ENCODE data around the gene XIRP2. TPM values are rescaled to one million over a fixed set of nuclear protein-coding genes. Genes with fewer than 3 reads are reported as not detected.

XIRP2 gene
- total RNA-seq, 1 donor from 2014 or later: 0.29 TPM

DNA sequence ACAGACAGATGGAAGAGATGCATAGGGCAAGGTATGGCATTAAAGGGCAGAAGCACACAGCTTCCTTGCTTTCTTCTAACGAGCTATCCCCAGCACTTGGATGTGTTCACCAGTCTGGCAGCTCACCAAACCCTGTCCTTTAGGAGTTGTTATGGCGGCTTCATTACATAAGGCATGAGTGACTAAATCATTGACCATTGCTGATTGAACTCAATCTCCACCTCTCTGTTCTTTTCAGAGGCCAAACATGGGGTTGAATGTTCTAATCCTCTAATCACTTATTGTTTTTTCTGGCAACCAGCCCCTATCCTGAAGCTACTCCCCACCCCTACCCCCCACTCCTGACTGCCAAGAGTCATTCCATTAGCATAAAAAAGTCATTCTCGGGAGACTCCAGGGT, 301.8 kb downstream of the XIRP2 start:
- TF ChIP-seq, protein P1, sequence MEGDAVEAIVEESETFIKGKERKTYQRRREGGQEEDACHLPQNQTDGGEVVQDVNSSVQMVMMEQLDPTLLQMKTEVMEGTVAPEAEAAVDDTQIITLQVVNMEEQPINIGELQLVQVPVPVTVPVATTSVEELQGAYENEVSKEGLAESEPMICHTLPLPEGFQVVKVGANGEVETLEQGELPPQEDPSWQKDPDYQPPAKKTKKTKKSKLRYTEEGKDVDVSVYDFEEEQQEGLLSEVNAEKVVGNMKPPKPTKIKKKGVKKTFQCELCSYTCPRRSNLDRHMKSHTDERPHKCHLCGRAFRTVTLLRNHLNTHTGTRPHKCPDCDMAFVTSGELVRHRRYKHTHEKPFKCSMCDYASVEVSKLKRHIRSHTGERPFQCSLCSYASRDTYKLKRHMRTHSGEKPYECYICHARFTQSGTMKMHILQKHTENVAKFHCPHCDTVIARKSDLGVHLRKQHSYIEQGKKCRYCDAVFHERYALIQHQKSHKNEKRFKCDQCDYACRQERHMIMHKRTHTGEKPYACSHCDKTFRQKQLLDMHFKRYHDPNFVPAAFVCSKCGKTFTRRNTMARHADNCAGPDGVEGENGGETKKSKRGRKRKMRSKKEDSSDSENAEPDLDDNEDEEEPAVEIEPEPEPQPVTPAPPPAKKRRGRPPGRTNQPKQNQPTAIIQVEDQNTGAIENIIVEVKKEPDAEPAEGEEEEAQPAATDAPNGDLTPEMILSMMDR (IDR thresholded peaks at IDR 0.05; ENCODE audit: insufficient read depth, low read length, poor library complexity, severe bottlenecking): no peak
- Histone ChIP-seq H3K4me3 (ENCODE audit: low read depth, low read length) (no peak overlapping the region), H3K36me3 (ENCODE audit: control insufficient read depth, insufficient read depth, low read length) (no peaks in the 10 kb centered on the region), H3K27me3 (ENCODE audit: control insufficient read depth, insufficient read depth, low read length) (no peaks in the 10 kb centered on the region)
- DNase-seq (ENCODE audit: low read depth): peak; percentile 26

DNA sequence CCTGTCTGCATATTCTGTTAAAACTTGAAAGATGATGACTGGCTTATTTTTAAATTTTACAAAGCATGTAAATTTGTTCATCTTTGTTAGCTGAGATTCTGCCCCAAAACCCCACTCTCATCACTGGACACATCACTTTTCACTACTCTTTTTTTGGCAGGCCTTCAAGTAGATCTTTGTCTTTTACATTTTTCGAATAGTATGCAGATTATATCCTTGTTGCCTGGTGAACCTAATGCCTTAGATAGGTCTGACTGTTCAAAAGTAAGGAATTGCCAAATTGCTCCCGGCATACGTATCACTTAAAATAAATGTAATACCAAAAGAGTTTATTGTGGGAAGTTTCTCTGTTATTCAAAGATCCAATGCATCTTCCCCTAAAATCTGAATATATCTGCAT, 303.3 kb downstream of the XIRP2 start:
- no peaks in the 10 kb centered on the region for H3K27me3 ChIP-seq (ENCODE audit: control insufficient read depth, insufficient read depth, low read length)
- no peak overlapping the region for H3K4me3 ChIP-seq (ENCODE audit: low read depth, low read length)
- H3K36me3 ChIP-seq (ENCODE audit: control insufficient read depth, insufficient read depth, low read length): no peaks in the 10 kb centered on the region
- TF ChIP-seq, protein P1 (IDR thresholded peaks at IDR 0.05; ENCODE audit: insufficient read depth, low read length, poor library complexity, severe bottlenecking): no peak
- DNase-seq (ENCODE audit: low read depth): no peak

DNA sequence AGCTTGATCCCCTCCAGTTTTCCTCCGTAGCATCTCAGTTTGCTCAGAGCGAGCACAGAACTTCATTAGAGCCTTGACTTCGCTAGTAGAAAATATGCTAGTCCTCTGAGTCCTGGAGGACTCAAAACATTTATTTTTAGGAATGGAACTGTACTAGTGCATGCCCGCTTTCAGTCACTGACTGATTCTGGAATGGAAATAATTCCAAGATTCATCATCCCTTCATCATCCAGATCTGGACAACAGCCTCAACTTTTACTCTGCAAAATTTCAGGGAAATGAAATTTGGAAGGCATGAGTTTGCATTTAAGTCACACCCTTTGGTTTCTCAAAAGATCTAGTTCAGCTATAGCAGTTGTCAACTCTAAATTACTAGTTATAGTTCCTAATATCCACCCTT, 304.6 kb downstream of the XIRP2 start:
- no peak for DNase-seq (ENCODE audit: low read depth)
- no peak overlapping the region for H3K4me3 ChIP-seq (ENCODE audit: low read depth, low read length)
- H3K36me3 ChIP-seq (ENCODE audit: control insufficient read depth, insufficient read depth, low read length): no peaks in the 10 kb centered on the region
- H3K27me3 ChIP-seq (ENCODE audit: control insufficient read depth, insufficient read depth, low read length): no peaks in the 10 kb centered on the region
- TF ChIP-seq, protein P1 (IDR thresholded peaks at IDR 0.05; ENCODE audit: insufficient read depth, low read length, poor library complexity, severe bottlenecking): no peak

DNA sequence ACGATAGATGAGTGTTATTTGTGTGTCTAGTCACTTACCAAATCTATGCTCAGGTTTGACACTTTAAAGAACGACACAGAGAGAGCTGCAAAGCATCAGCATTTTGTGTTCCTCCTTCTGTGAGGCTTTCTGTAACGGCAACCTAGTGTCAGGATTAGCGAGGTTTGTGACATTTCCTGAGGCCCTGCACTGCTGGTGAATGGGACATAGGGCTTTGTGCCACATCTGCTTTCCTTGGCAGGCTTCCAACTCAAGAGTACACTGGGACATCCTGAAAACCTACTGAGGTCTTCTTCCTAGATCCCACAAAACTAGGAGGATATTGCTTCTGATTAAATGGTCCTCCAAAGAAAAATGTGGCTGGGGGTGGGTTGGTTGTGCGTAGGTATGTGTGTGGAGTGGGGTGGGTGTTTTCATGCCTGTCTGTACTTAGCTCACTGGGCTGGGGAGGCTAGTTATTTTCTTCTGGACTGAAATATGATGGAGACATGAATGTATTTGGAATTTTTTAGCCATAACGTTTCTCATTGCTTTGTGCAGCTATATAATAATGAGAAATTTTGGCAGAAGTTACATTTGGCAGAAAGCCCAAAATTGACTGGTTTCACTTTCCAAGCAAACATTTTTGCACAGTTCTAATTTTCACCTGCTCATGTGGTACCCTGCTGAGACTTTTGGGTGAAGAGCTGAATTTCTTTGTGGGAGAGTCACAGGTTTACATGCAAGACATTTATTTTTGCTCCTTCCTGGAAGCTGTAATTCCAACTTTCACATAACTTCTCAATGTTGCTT, 308.4 kb downstream of the XIRP2 start:
- H3K27me3 ChIP-seq (ENCODE audit: control insufficient read depth, insufficient read depth, low read length): no peaks in the 10 kb centered on the region
- no peak for DNase-seq (ENCODE audit: low read depth)
- H3K36me3 ChIP-seq (ENCODE audit: control insufficient read depth, insufficient read depth, low read length): no peaks in the 10 kb centered on the region
- no peak overlapping the region for H3K4me3 ChIP-seq (ENCODE audit: low read depth, low read length)
- TF ChIP-seq, protein P1 (IDR thresholded peaks at IDR 0.05; ENCODE audit: insufficient read depth, low read length, poor library complexity, severe bottlenecking): no peak

DNA sequence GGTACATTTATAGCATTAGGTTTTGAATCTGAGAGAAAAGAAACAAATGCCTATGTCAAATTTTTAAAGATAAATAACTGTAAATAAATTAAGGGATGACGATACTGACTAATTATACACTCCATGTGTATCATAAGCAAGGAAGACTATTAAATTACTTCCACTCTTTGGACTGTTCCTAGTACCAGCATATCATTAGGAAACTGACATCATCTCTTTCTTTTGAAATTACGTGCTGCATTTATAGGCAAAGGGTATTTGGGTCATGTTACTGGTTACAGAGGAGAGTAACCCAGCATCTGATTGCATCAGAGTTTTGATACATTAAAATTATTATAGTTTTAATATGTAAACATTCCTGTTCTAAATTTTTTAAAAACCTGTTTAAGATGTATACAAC, 309.7 kb downstream of the XIRP2 start:
- H3K4me3 ChIP-seq (ENCODE audit: low read depth, low read length): no peak overlapping the region
- TF ChIP-seq, protein P1 (IDR thresholded peaks at IDR 0.05; ENCODE audit: insufficient read depth, low read length, poor library complexity, severe bottlenecking): no peak
- no peaks in the 10 kb centered on the region for H3K36me3 ChIP-seq (ENCODE audit: control insufficient read depth, insufficient read depth, low read length)
- no peaks in the 10 kb centered on the region for H3K27me3 ChIP-seq (ENCODE audit: control insufficient read depth, insufficient read depth, low read length)
- DNase-seq (ENCODE audit: low read depth): no peak

DNA sequence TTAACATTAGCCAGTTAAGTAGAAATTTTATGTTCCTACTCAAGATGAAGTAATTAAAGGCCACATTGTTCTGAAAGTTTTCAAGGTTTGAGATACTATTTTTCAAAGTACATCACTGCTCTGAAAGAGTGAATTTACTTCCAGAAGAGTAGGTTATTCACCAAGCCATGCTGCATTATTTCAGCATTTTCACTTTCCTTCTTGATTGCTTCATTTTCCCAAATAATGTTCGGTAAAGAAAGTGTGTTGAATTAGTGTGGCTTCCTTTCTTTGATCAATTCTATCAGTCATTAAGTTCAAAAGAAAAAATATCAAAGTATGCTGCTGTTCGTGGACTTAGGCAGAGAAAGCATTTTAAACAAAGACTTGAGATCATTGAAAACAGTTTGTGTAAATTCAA, 310.3 kb downstream of the XIRP2 start:
- TF ChIP-seq, protein P1 (IDR thresholded peaks at IDR 0.05; ENCODE audit: insufficient read depth, low read length, poor library complexity, severe bottlenecking): no peak
- no peak for DNase-seq (ENCODE audit: low read depth)

More for the DNA sequence above, 310.3 kb downstream of the XIRP2 start:
- Histone ChIP-seq H3K27me3 (ENCODE audit: control insufficient read depth, insufficient read depth, low read length) (no peaks in the 10 kb centered on the region), H3K36me3 (ENCODE audit: control insufficient read depth, insufficient read depth, low read length) (no peaks in the 10 kb centered on the region), H3K4me3 (ENCODE audit: low read depth, low read length) (no peak overlapping the region)
